GM15510 (cell line): Measurements from ENCODE around the gene SRP9.

Source experiments
- POLR2A ChIP-seq: IDR thresholded peaks from 3 replicates; pipeline ENCODE4 v1.6.1; 2011; ENCODE audit warnings: borderline replicate concordance; ENCODE audit not compliant: insufficient read length; ENCODE audit errors: extremely low read depth

SRP9 gene

DNA sequence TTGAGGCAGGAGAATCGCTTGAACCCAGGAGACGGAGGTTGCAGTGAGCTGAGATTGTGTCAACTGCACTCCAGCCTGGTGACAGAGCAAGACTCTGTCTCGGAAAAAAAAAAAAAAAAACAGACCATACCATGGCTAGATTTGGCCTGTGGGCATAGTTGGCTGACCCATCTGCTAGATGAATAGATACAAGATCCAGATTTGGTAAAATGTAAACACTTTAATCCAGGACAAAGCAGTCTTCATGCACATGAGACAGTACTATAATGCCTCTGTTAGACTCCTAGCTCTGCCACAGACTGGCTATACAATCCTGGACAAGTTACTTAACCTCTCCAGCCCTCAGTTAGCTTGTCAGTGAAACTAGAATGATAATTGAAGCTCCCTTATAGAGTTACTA, 27.9 kb upstream of the SRP9 start:
- no peak for TF ChIP-seq POLR2A

DNA sequence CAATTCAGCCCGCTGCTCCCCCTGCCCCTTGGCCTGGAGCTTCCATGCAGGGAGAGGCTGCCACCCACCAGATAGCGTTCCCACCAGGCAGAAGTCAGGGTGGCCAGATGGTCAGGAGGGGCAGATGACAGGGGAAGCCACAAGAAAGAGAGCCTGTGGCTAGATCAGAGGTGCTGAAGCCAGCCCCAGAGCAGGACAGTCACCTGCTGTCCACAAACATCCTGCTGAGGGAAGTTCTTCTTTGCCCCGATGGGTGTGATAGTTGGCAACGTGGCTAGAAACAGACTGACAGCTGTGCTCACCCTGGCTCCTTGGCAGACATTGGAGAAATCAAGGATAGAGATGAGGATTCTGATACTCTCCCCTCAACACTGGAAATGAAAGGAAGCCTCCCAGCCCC, 27.2 kb upstream of the SRP9 start:
- TF ChIP-seq POLR2A: no peak

- no peak for TF ChIP-seq POLR2A
Observed at GRCh38 chr1:225750875-225751824, 26.5 kb upstream of the SRP9 start.

GRCh38 chr1:225752245-225752644, 25.4 kb upstream of the SRP9 start:
- TF ChIP-seq POLR2A: no peak

DNA sequence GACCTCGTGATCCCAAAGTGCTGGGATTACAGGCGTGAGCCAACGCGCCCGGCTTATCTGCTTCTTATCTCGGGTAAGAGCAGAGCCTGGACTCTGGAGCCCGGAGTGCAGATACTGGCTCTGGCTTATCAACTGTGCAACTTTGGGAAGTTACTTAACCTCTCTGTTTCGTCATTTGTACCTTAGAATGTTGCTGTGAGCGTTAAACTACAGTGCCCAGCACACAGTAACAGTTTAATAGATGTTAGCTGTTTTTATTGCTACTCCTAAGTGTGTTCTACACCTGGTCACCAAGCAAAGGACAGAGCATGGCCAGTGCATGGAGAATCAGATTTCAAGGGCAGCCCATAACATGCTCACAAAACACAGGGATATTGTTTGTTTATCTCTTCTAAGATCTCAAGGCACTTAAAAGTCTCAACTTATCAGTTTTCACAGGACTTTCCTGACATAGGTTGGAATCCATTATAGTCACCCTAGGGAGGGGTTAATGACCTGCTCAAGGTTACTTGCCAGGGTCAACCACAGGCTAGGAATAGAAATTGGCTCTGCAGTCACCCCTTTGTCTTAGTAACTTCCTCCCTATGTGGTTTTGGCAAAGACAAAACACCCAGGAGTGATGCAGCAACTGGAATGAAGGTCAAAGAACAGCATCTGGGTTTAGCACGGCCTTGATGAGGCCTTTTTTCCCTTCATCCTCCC, 22.5 kb upstream of the SRP9 start:
- no peak for TF ChIP-seq POLR2A

DNA sequence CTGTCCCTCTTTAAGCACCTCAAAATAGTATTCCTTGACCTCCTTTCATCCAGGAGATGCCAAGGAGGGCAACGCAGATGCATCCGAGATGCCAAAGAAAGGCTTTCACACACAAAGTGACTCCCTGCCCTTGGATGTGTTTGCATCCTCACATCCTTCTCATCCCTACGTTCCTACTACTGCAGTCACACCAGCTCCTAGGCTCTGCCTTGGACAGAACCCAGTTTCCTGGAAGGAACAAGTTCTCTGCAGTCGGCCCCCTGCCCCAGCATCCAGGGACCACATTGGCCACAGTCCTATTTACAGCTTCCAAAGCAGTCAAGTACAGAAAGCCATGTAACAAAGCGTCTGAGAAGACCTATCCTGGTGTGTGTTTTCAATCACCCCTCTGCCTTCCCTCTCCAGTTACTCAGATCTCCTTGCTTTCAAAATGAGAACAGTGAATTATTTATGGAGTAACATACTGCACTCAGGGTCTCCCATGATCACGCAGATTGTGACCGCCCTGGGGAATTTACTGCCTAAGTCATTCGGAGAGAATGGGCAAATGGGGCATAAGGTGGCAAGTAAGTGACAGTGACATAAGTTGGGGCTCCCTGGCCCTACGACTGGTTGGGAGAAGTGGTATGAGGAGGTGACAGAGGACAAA, 21.8 kb upstream of the SRP9 start:
- TF ChIP-seq POLR2A: no peak

DNA sequence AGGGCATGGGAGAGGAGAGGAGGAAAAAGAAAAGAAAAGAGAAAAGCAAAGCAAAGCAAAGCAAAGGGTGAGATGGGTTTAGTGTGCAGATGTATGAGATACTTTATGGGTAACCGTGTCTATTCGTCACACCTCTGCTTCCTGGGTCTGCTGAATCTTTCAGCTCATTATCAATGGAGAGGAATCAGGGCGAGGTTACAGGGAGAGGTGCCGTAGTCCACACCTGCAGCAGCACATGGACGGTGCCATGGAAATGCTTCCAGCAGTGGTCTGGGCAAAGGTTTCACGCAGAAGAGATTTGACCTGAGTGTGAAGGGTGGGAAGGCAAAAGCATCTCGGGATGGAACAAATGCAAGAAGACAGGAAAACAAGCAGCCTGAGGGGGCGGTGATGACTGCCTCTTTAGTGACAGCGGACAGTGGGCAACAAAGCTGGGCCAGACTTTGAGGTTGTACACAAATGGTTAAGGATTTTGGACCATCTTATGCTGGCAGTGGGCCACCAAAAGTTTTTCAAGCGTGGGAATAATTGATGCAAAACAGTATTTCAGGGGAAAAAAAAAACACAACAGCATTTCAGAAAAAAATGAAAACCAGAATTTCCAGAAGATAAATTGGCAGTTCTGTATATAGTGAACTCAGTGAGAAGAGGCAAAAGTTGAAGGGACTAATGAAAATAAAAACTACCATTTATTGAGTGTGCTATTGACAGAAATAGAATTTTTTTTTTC, 19.5 kb upstream of the SRP9 start:
- no peak for TF ChIP-seq POLR2A

DNA sequence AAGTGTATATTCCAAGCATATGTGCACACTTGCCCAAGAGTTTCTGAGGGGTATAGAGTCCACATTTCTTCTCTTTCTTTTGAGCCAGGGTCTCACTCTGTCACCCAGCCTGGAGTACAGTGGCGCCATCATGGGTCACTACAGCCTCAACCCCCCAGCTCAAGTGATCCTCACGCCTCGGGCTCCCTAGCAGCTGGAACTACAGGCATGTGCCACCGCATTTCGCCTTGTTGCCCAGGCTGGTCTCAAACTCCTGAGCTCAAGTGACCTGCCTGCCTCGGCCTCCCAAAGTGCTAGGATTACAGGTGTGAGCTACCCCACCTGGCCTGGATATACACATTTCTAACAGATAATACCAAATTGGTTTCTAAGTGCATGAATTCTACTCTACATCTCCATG, 17.1 kb upstream of the SRP9 start:
- no peak for TF ChIP-seq POLR2A

DNA sequence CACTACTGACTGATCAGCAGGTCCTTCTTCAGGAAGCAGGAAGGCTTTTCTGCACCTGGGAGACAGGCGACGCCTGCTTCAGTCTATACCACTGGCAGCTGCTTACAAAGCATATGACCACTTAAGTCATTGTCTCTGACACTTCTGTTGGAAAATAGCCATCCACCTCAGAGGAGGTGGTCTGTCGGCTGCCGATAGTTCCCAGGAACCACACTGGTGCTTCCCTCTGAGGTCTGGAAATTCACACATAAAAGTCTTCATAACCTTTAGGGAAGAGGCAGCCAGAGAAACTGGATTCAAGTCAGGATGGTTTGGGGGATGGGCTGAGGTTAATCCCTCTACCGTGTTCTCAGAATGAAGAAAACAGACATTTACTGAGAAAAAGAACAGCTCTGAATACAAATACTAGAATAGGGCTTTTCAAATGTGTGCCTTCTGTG, 15.6 kb upstream of the SRP9 start:
- no peak for TF ChIP-seq POLR2A

- no peak for TF ChIP-seq POLR2A
Observed at GRCh38 chr1:225762444-225762843, 15.2 kb upstream of the SRP9 start.

GRCh38 chr1:225763716-225764548, 13.7 kb upstream of the SRP9 start:
- no peak for TF ChIP-seq POLR2A

GRCh38 chr1:225765982-225766674, 11.5 kb upstream of the SRP9 start:
- TF ChIP-seq POLR2A: no peak

DNA sequence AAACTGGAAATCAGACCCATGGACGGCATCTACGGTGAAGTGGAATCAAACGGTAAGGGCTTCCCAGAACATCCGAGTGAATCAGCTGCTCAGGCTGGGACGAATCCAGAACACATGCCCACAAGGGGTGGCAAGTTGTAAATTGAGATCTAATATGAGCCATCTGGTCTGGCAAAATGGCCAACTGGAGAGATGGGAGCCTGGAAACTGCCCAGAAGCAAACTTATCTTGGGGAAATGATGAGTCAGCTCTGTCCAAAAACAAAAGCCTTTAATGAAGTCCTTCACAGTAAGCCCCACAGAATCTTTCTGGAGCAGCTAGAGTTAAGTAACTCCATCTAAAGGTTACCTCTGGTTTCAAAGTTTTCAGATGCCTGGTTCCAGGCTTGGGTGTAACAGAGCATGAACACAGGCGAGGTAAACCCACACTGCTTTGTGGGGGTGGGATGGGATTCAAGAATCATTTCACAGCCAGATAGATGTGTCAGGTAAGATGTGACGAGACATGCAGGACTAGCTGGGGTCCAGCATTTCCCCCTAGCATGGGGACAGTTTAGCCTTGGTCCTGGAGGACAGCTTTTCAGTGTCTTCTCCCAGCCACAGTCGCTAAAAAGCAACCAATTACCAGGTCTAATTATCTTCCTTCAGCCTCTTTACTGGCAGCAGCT, 10.5 kb upstream of the SRP9 start:
- no peak for TF ChIP-seq POLR2A
